ENCODE data around the gene GRIP1. TPM values are rescaled to one million over a fixed set of nuclear protein-coding genes. Genes with fewer than 3 reads are reported as not detected.

GRIP1 gene
- total and polyA plus RNA-seq, 2 of the 4 experiments (the other 2 are of a cell fraction), result under 0.01 to 0.07 TPM

DNA sequence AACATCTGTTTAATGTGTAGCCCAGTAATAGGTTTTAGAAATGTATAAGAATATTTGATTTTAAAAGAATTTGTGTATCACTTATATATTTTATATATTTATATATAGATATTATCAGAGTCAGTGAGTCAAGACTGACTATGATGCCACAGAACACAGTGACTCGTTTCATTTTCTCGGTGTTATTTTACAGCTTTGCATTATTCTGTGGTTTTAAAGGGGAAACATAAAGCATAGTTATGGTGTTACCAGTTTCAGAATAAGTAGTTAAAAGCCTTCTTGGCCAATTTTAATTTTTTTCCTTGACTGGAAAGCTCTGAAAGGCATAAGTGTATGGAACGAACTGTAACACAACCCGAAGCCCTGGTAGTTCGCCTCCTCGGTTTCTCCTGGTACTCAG, 91.0 kb downstream of the GRIP1 start:
- no peaks in the 10 kb centered on the region for H3K9me3 ChIP-seq (ENCODE audit: control insufficient read depth, insufficient read depth, low read length)
- no peak overlapping the region for H2BK15ac ChIP-seq (ENCODE audit: low read depth, low read length)
- no peak overlapping the region for H2AK5ac ChIP-seq (ENCODE audit: low read depth, low read length)
- dilution Hi-C loops (cut with HindIII; ENCODE audit: low sequenced_read_pairs, unreplicated experiment) (no loop called here), intact Hi-C loops (cut with micrococcal nuclease) (no loop called here), in situ Hi-C loops (cut with MboI; ENCODE audit: low sequenced_read_pairs) (no loop called here)
- H2BK20ac ChIP-seq (ENCODE audit: low read depth, low read length), result no peak overlapping the region
- H4K91ac ChIP-seq (ENCODE audit: insufficient read depth, low read depth, low read length), result no peak overlapping the region
- H2BK5ac ChIP-seq (ENCODE audit: low read depth, low read length, poor library complexity, severe bottlenecking), result no peak overlapping the region
- TF ChIP-seq MAFK (IDR thresholded peaks at IDR 0.05; ENCODE audit: low read depth, low read length) (no peak), NFE2L2 (IDR thresholded peaks at IDR 0.05; ENCODE audit: low read depth, low read length) (no peak), RCOR1 (IDR thresholded peaks at IDR 0.05; ENCODE audit: insufficient replicate concordance, low read length) (no peak), SMC3 (IDR thresholded peaks at IDR 0.05; ENCODE audit: low read depth, low read length) (no peak), CHD1 (IDR thresholded peaks at IDR 0.05; ENCODE audit: low read depth, low read length) (no peak), MAZ (IDR thresholded peaks at IDR 0.05; ENCODE audit: borderline replicate concordance, low read depth, low read length) (no peak), RAD21 (IDR thresholded peaks at IDR 0.05; ENCODE audit: low read length) (no peak), CEBPB (IDR thresholded peaks at IDR 0.05; ENCODE audit: low read depth, low read length) (no peak), RFX5 (IDR thresholded peaks at IDR 0.05; ENCODE audit: low read depth, low read length) (no peak), BHLHE40 (IDR thresholded peaks at IDR 0.05; ENCODE audit: low read depth, low read length) (no peak), POLR2A (IDR thresholded peaks at IDR 0.05; ENCODE audit: low read depth, low read length) (no peak), USF2 (IDR thresholded peaks at IDR 0.05; ENCODE audit: low read depth, low read length) (no peak), FOS (IDR thresholded peaks at IDR 0.05; ENCODE audit: low read depth, low read length) (no peak), MXI1 (IDR thresholded peaks at IDR 0.05; ENCODE audit: borderline replicate concordance, low read depth, low read length) (no peak)
- TF ChIP-seq, protein P1, sequence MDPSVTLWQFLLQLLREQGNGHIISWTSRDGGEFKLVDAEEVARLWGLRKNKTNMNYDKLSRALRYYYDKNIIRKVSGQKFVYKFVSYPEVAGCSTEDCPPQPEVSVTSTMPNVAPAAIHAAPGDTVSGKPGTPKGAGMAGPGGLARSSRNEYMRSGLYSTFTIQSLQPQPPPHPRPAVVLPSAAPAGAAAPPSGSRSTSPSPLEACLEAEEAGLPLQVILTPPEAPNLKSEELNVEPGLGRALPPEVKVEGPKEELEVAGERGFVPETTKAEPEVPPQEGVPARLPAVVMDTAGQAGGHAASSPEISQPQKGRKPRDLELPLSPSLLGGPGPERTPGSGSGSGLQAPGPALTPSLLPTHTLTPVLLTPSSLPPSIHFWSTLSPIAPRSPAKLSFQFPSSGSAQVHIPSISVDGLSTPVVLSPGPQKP (IDR thresholded peaks at IDR 0.05; ENCODE audit: borderline replicate concordance, low read depth, low read length), result no peak
- TF ChIP-seq, protein P2, sequence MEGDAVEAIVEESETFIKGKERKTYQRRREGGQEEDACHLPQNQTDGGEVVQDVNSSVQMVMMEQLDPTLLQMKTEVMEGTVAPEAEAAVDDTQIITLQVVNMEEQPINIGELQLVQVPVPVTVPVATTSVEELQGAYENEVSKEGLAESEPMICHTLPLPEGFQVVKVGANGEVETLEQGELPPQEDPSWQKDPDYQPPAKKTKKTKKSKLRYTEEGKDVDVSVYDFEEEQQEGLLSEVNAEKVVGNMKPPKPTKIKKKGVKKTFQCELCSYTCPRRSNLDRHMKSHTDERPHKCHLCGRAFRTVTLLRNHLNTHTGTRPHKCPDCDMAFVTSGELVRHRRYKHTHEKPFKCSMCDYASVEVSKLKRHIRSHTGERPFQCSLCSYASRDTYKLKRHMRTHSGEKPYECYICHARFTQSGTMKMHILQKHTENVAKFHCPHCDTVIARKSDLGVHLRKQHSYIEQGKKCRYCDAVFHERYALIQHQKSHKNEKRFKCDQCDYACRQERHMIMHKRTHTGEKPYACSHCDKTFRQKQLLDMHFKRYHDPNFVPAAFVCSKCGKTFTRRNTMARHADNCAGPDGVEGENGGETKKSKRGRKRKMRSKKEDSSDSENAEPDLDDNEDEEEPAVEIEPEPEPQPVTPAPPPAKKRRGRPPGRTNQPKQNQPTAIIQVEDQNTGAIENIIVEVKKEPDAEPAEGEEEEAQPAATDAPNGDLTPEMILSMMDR (conservative IDR thresholded peaks at IDR 0.05; ENCODE audit: low read depth, low read length), result no peak
- no peak overlapping the region for H3K23ac ChIP-seq (ENCODE audit: low read depth, low read length)
- H2AFZ ChIP-seq (replicated peaks; ENCODE audit: low read length, poor library complexity), result no peak overlapping the region
- WGBS, 2 experiments (ENCODE audit: extremely low coverage in 2 of 2, insufficient read length in 1 of 2), result no CpG with 5 or more reads among the region's 6 CpGs
- H2AK9ac ChIP-seq (replicated peaks; ENCODE audit: low read depth, low read length, poor library complexity), result no peak overlapping the region
- DNase-seq (peak; percentile 7), ATAC-seq (ENCODE audit: low read depth) (no peak)
- ChIA-PET POLR2A (ENCODE audit: unreplicated experiment) (no interaction called here), CTCF (no interaction called here)
- H3K36me3 ChIP-seq (ENCODE audit: control insufficient read depth, insufficient read depth, low read length), result no peaks in the 10 kb centered on the region
- H3K27me3 ChIP-seq (ENCODE audit: control insufficient read depth, insufficient read depth, low read length), result no peaks in the 10 kb centered on the region
- H2BK120ac ChIP-seq (ENCODE audit: low read depth, low read length), result no peak overlapping the region
- H3K9ac ChIP-seq (ENCODE audit: low read depth, low read length), result no peak overlapping the region
- no peak overlapping the region for H3K4me2 ChIP-seq (ENCODE audit: low read depth, low read length)
- no peak overlapping the region for H4K5ac ChIP-seq (ENCODE audit: low read depth, low read length)
- H3K27ac ChIP-seq (ENCODE audit: insufficient read depth, low read length), result no peak overlapping the region
- no peaks in the 10 kb centered on the region for H4K20me1 ChIP-seq (ENCODE audit: insufficient read depth, low read length)
- no peak overlapping the region for H3K56ac ChIP-seq (ENCODE audit: extremely low read depth, insufficient read depth, low read length)
- no peak overlapping the region for H3K4ac ChIP-seq (ENCODE audit: low read depth, low read length)
- no peak overlapping the region for H3K18ac ChIP-seq (ENCODE audit: low read depth, low read length)
- H3K4me3 ChIP-seq (ENCODE audit: insufficient read depth, low read depth, low read length), result no peak overlapping the region
- no peak overlapping the region for H3K14ac ChIP-seq (replicated peaks; ENCODE audit: low read depth, low read length)
- H4K8ac ChIP-seq (ENCODE audit: low read depth in 2 of 2, low read length in 2 of 2), result no peak overlapping the region
- no peaks in the 10 kb centered on the region for H3K9me1 ChIP-seq (ENCODE audit: insufficient read depth, low read length)
- no peaks in the 10 kb centered on the region for H3K79me1 ChIP-seq (ENCODE audit: low read depth in 1 of 2, low read length in 2 of 2)
- no peaks in the 10 kb centered on the region for H3K4me1 ChIP-seq (ENCODE audit: control insufficient read depth, insufficient read depth, low read length)
- BruUV-seq (replicated peaks), result no TSS peak
